Prostate gland (tissue), 2 donors: ENCODE results near the gene CNTN6.

Experiments
- CTCF ChIP-seq, 4 experiments: fragments of 200-600 bp in 2 of 4; fragments of 450-650 bp in 2 of 4; sonication (generic) in 2 of 4; IDR thresholded peaks; 1 replicate in 3 of 4; 2 replicates in 1 of 4; pipeline ENCODE4 v1.5.1; 2016 to 2019; ENCODE audit warnings: antibody characterized with exemption in 4 of 4, mild to moderate bottlenecking in 2 of 4, moderate library complexity in 2 of 4
- POLR2A ChIP-seq: fragments of 450-650 bp; IDR thresholded peaks from one replicate; pipeline ENCODE4 v1.6.1; 2016; ENCODE audit warnings: antibody characterized with exemption, mild to moderate bottlenecking
- POLR2AphosphoS5 ChIP-seq: sonication (generic); formaldehyde crosslinking; IDR thresholded peaks from one replicate; pipeline ENCODE4 v1.6.1; 2017; ENCODE audit warnings: antibody characterized with exemption

GRCh38 chr3:1056744-1057143 is 36.1 kb upstream of the CNTN6 start:
- TF ChIP-seq POLR2A = no peak
- no peak for TF ChIP-seq CTCF (IDR thresholded peaks at IDR 0.05)
- no peak for TF ChIP-seq POLR2AphosphoS5
